ENCODE data around the gene ASPN.

- TF ChIP-seq GATA2 (IDR thresholded peaks at IDR 0.05; ENCODE audit: low read depth, low read length) (no peak), GATA3 (IDR thresholded peaks at IDR 0.05; ENCODE audit: low read depth, low read length) (no peak)
Observed at GRCh38 chr9:92503156-92503555, 20.9 kb upstream of the ASPN start.

Data from SH-SY5Y (cell line).